B cell (primary cell): ENCODE measurements around the gene TMSB4X. TPM values are rescaled to one million over a fixed set of nuclear protein-coding genes. Genes with fewer than 3 reads are reported as not detected.
A peak's percentile ranks its signal among the peaks of the same experiment; 100 is the strongest.

Experiments used
- ATAC-seq: fragments of 200-7000 bp; cut with Tn5 transposase; one replicate; pipeline ENCODE4 v1.10.0; 2021; ENCODE audit warnings: low read depth, mild to moderate bottlenecking, moderate number of reproducible peaks, moderate library complexity
- CTCF ChIA-PET: fragments of 350-600 bp; sonication (Branson Sonifier 250); formaldehyde crosslinking; loops from one replicate; lab custom pipeline; 2021; ENCODE audit warnings: antibody characterized with exemption, inconsistent platforms; lab: Charles Lee
- POLR2A ChIA-PET: fragments of 350-600 bp; sonication (Branson Sonifier 250); formaldehyde crosslinking; loops from one replicate; lab custom pipeline; 2021; ENCODE audit warnings: antibody characterized with exemption; lab: Charles Lee
- DNase-seq: peaks from one replicate; pipeline ENCODE4 v3.0.0; 2013
- H2AFZ ChIP-seq: 2 replicates; pipeline ENCODE4 v1.6.1; 2012; ENCODE audit warnings: mild to moderate bottlenecking, low read depth, low read length; ENCODE audit not compliant: insufficient read depth, poor library complexity, severe bottlenecking
- H3K27ac ChIP-seq, 2 donors: 1 replicate in 1 of 2; 2 replicates in 1 of 2; pipeline ENCODE4 v1.5.1; 2012 to 2013; ENCODE audit warnings: low read length in 2 of 2, mild to moderate bottlenecking in 2 of 2, moderate library complexity in 1 of 2
- H3K27me3 ChIP-seq, 4 experiments: fragments of 200-600 bp in 1 of 4; sonication (generic) in 1 of 4; replicated peaks in 1 of 4; 1 replicate in 2 of 4; 2 replicates in 2 of 4; pipeline versions ENCODE4 v1.6.1 to v1.7.0; 2013 to 2016; ENCODE audit warnings: low read length in 3 of 4, mild to moderate bottlenecking in 2 of 4, mixed read lengths in 1 of 4, moderate library complexity in 1 of 4; ENCODE audit not compliant: insufficient read depth in 4 of 4, control insufficient read depth in 3 of 4; ENCODE audit errors: control extremely low read depth in 1 of 4
- H3K36me3 ChIP-seq, 2 experiments: replicated peaks in 1 of 2; 1 replicate in 1 of 2; 2 replicates in 1 of 2; pipeline versions ENCODE4 v1.6.1 to v1.7.1; 2013; ENCODE audit warnings: low read length in 1 of 2; ENCODE audit not compliant: insufficient read depth in 2 of 2, control insufficient read depth in 1 of 2; ENCODE audit errors: control extremely low read depth in 1 of 2, extremely low read depth in 1 of 2
- H3K4me1 ChIP-seq, 2 donors: fragments of 200-600 bp in 1 of 2; sonication (generic) in 1 of 2; 1 replicate in 1 of 2; 2 replicates in 1 of 2; pipeline versions ENCODE4 v1.5.1 to v1.6.1; 2013 to 2017; ENCODE audit warnings: low read length in 2 of 2; ENCODE audit not compliant: control insufficient read depth in 2 of 2, insufficient read depth in 2 of 2
- H3K4me2 ChIP-seq: replicated peaks from 2 replicates; pipeline ENCODE3; 2012; ENCODE audit warnings: mild to moderate bottlenecking, low read depth, low read length; ENCODE audit not compliant: poor library complexity, severe bottlenecking
- H3K4me3 ChIP-seq, 5 experiments: fragments of 200-600 bp in 1 of 5; sonication (generic) in 1 of 5; 1 replicate in 3 of 5; 2 replicates in 2 of 5; pipeline versions ENCODE4 v1.5.1 to v1.7.0; 2011 to 2016; ENCODE audit warnings: low read length in 4 of 5, mild to moderate bottlenecking in 4 of 5, low read depth in 2 of 5, control low read depth in 1 of 5, moderate library complexity in 1 of 5; ENCODE audit not compliant: insufficient read depth in 1 of 5; ENCODE audit errors: control extremely low read depth in 1 of 5, extremely low read depth in 1 of 5
- H3K79me2 ChIP-seq: fragments of 200-600 bp; sonication (generic); one replicate; pipeline ENCODE4 v1.6.0; 2016; ENCODE audit warnings: low read length; ENCODE audit not compliant: control insufficient read depth, insufficient read depth
- H3K9ac ChIP-seq: fragments of 200-600 bp; sonication (generic); 2 replicates; pipeline ENCODE4 v1.6.1; 2017; ENCODE audit warnings: mild to moderate bottlenecking, low read length, moderate library complexity
- H3K9me3 ChIP-seq, 3 donors: one replicate each; pipeline versions ENCODE4 v1.6.1 to v1.7.1; 2013; ENCODE audit warnings: low read length in 2 of 3; ENCODE audit not compliant: control insufficient read depth in 2 of 3, insufficient read depth in 1 of 3; ENCODE audit errors: control extremely low read depth in 1 of 3
- H4K20me1 ChIP-seq: 2 replicates; pipeline ENCODE4 v1.6.0; 2012; ENCODE audit warnings: mild to moderate bottlenecking, low read length; ENCODE audit not compliant: insufficient read depth, control insufficient read depth, poor library complexity, severe bottlenecking
- H3K27ac Mint-ChIP-seq: one replicate; pipeline ENCODE4 v1.8.0; 2021; ENCODE audit warnings: mixed read lengths
- H3K27me3 Mint-ChIP-seq: one replicate; pipeline ENCODE4 v1.8.0; 2021; ENCODE audit warnings: mixed read lengths
- H3K4me1 Mint-ChIP-seq: one replicate; pipeline ENCODE4 v1.8.0; 2021; ENCODE audit warnings: mixed read lengths
- H3K4me3 Mint-ChIP-seq: one replicate; pipeline ENCODE4 v1.8.0; 2021; ENCODE audit warnings: mixed read lengths
- H3K9me3 Mint-ChIP-seq: one replicate; pipeline ENCODE4 v1.8.0; 2022; ENCODE audit warnings: mixed read lengths; ENCODE audit not compliant: insufficient read depth
- CTCF ChIP-seq: fragments of 200-600 bp; IDR thresholded peaks from one replicate; pipeline ENCODE4 v1.8.0; 2022; ENCODE audit warnings: antibody characterized with exemption, mild to moderate bottlenecking
- EZH2 ChIP-seq: IDR thresholded peaks from 2 replicates; pipeline ENCODE4 v1.6.1; 2012; ENCODE audit warnings: borderline replicate concordance, low read depth, mild to moderate bottlenecking, moderate library complexity, low read length; ENCODE audit not compliant: insufficient read depth, poor library complexity, severe bottlenecking
- WGBS: methylation state at CpG from one replicate; pipeline ENCODE4 v1.1.5; 2013; ENCODE audit warnings: missing lambda C conversion rate; ENCODE audit not compliant: insufficient coverage; 5-methylcytosine and 5-hydroxymethylcytosine counted together
- intact Hi-C: fragments of 100-400 bp; cut with micrococcal nuclease; formaldehyde crosslinking; loops from one replicate; pipeline ENCODE4 v1.10.0; 2022
- polyA minus RNA-seq: library from RNA; depleted of rRNA, polyadenylated mRNA; stranded (reverse); fragments of >200 nt; gene quantifications from 2 replicates; pipeline ENCODE4 v1.2.3, GENCODE V29; 2012
- polyA plus RNA-seq: library from polyadenylated mRNA; depleted of rRNA; stranded (reverse); fragments of >200 nt; gene quantifications from 2 replicates; pipeline ENCODE4 v1.2.3, GENCODE V29; 2012
- total RNA-seq, 2 donors: library from RNA; stranded (reverse); fragments of 120-200 nt in 1 of 2; gene quantifications; 1 replicate in 1 of 2; 2 replicates in 1 of 2; pipeline versions ENCODE4 v1.2.3 to v1.2.4, GENCODE V29; 2013 to 2022

The TMSB4X gene
- total RNA-seq, result 2,468 and 2,550 TPM in 2 replicates
- 8,261 TPM for total RNA-seq (2013)
- polyA plus RNA-seq, result 4,850 and 8,066 TPM in 2 replicates
- polyA minus RNA-seq, result 1,192 and 1,852 TPM in 2 replicates

GRCh38 chrX:12974796-12975669, at the start of gene TMSB4X:
TSS of gene TMSB4X (plus strand) at chrX:12975110.
- Histone ChIP-seq H3K9me3 (no peaks in the 10 kb centered on the region), H2AFZ (no peak within 1 kb of the TSS), H3K9ac (peak within 1 kb of the TSS; percentile 86), H3K27ac (peak within 1 kb of the TSS; percentile 84 to 86), H3K27me3 (no peaks in the 10 kb centered on the region), H4K20me1 (peaks cover 13% of the 10 kb centered on the region), H3K36me3 (peaks cover 0 to 19% of the 10 kb centered on the region in 2 experiments), H3K4me2 (peak within 1 kb of the TSS; percentile 64), H3K4me1 (peaks cover 49 to 52% of the 10 kb centered on the region in 2 donors), H3K79me2 (peaks cover 46% of the 10 kb centered on the region), H3K4me3 (peak within 1 kb of the TSS; percentile 85 to 93 (median 89))
- ChIA-PET POLR2A (interaction anchor here (0.6 to 11.7 kb wide), 17 partner anchors 17 to 760 kb away, joined by 3 to 136 read pairs (median 4); partner anchors contain the start of genes OFD1 and TRAPPC2), CTCF (interaction anchor here (0.6 to 15.8 kb wide), 9 partner anchors 15 to 513 kb away, joined by 3 to 214 read pairs (median 21); no protein-coding TSS in a partner anchor)
- ATAC-seq (peak; percentile 59), DNase-seq (peak; percentile 89)
- H3K27me3 Mint-ChIP-seq, result no peaks in the 10 kb centered on the region
- H3K4me3 Mint-ChIP-seq, result peak within 1 kb of the TSS; percentile 99
- under 1% methylated on average over 37 of the region's 60 CpGs for WGBS
- H3K9me3 Mint-ChIP-seq, result no peaks in the 10 kb centered on the region
- peak within 1 kb of the TSS; percentile 98 for H3K27ac Mint-ChIP-seq
- peaks cover 60% of the 10 kb centered on the region for H3K4me1 Mint-ChIP-seq
- intact Hi-C loops, result loop anchor here (1.0 to 10.0 kb wide), 4 partner anchors 117 to 760 kb away; partner anchors contain the start of genes OFD1 and TRAPPC2
- TF ChIP-seq CTCF (no peak), EZH2 (no peak)

- Histone ChIP-seq H3K4me2 (no peak overlapping the region), H3K4me3 (no peak overlapping the region), H3K27me3 (peaks cover 0 to 9% (median 0%) of the 10 kb centered on the region in 4 experiments), H3K9me3 (no peaks in the 10 kb centered on the region), H3K4me1 (no peaks in the 10 kb centered on the region), H3K9ac (no peak overlapping the region), H4K20me1 (no peaks in the 10 kb centered on the region), H2AFZ (no peak overlapping the region), H3K27ac (no peak overlapping the region), H3K79me2 (no peaks in the 10 kb centered on the region), H3K36me3 (no peaks in the 10 kb centered on the region)
- intact Hi-C loops, result no loop called here
- TF ChIP-seq CTCF (no peak), EZH2 (no peak)
- Mint-ChIP-seq H3K9me3 (no peaks in the 10 kb centered on the region), H3K4me3 (no peak overlapping the region), H3K27ac (no peak overlapping the region), H3K4me1 (no peaks in the 10 kb centered on the region), H3K27me3 (no peaks in the 10 kb centered on the region)
- POLR2A ChIA-PET, result no interaction called here
- WGBS, result 100% methylated on average over 1 of the region's 4 CpGs
- ATAC-seq (no peak), DNase-seq (no peak)
- CTCF ChIA-PET, result no interaction called here
These were observed 45.2 kb upstream of the TMSB4X start for GRCh38 chrX:12929701-12930100.
